Smooth muscle cell (in vitro differentiated cells): ENCODE measurements around the gene SLC27A3. TPM values are rescaled to one million over a fixed set of nuclear protein-coding genes. Genes with fewer than 3 reads are reported as not detected.

Source experiments
- DNase-seq: peaks from one replicate; lab custom pipeline; 2025; ENCODE audit not compliant: unreplicated experiment; lab: John Stamatoyannopoulos, UW
- H2AFZ ChIP-seq: fragments of 200-600 bp; sonication (generic); 2 replicates; pipeline ENCODE4 v1.6.0; 2016; ENCODE audit warnings: antibody characterized with exemption, low read depth, mild to moderate bottlenecking
- H3F3A ChIP-seq: fragments of 200-600 bp; sonication (generic); 2 replicates; pipeline ENCODE4 v1.6.0; 2017; ENCODE audit warnings: antibody characterized with exemption, low read depth
- H3K27ac ChIP-seq: fragments of 200-600 bp; sonication (generic); 2 replicates; pipeline ENCODE4 v1.5.1; 2016; ENCODE audit warnings: low read depth, mild to moderate bottlenecking
- H3K27me3 ChIP-seq: fragments of 200-600 bp; sonication (generic); 2 replicates; pipeline ENCODE4 v1.6.1; 2016; ENCODE audit warnings: low read depth, mild to moderate bottlenecking
- H3K36me3 ChIP-seq: fragments of 200-600 bp; sonication (generic); 2 replicates; pipeline ENCODE4 v1.5.1; 2016; ENCODE audit warnings: low read depth
- H3K4me1 ChIP-seq: fragments of 200-600 bp; sonication (generic); 2 replicates; pipeline ENCODE4 v1.5.1; 2016; ENCODE audit warnings: low read depth
- H3K4me2 ChIP-seq: fragments of 200-600 bp; sonication (generic); 2 replicates; pipeline ENCODE4 v1.6.0; 2016; ENCODE audit warnings: mild to moderate bottlenecking
- H3K4me3 ChIP-seq: fragments of 200-600 bp; sonication (generic); 2 replicates; pipeline ENCODE4 v1.5.1; 2016; ENCODE audit warnings: mild to moderate bottlenecking
- H3K79me2 ChIP-seq: fragments of 200-600 bp; sonication (generic); 2 replicates; pipeline ENCODE4 v1.6.0; 2016; ENCODE audit warnings: low read depth, mild to moderate bottlenecking
- H3K9ac ChIP-seq: fragments of 200-600 bp; sonication (generic); 2 replicates; pipeline ENCODE4 v1.6.0; 2016; ENCODE audit warnings: low read depth
- H3K9me3 ChIP-seq: fragments of 200-600 bp; sonication (generic); replicated peaks from 2 replicates; pipeline ENCODE4 v1.5.1; 2016; ENCODE audit warnings: low read depth
- H4K20me1 ChIP-seq: fragments of 200-600 bp; sonication (generic); 2 replicates; pipeline ENCODE4 v1.6.0; 2016; ENCODE audit warnings: low read depth
- CTCF ChIP-seq: fragments of 200-600 bp; sonication (generic); IDR thresholded peaks from 2 replicates; pipeline ENCODE4 v1.5.1; 2017; ENCODE audit warnings: borderline replicate concordance, mild to moderate bottlenecking, antibody characterized with exemption; ENCODE audit not compliant: insufficient read depth, poor library complexity, severe bottlenecking
- WGBS: methylation state at CpG from one replicate; pipeline ENCODE4 v1.1.7; 2016; ENCODE audit warnings: low lambda C conversion rate; 5-methylcytosine and 5-hydroxymethylcytosine counted together
- polyA plus RNA-seq: library from polyadenylated mRNA; unstranded; fragments of >200 nt; fragmentation: Nextera tagmentation; extraction: Ambion mirVana; gene quantifications from 2 replicates; pipeline ENCODE4 v1.2.1, GENCODE V29; 2016
- total RNA-seq: library from RNA; depleted of rRNA; stranded (reverse); fragments of >200 nt; gene quantifications from 2 replicates; pipeline ENCODE4 v1.2.3, GENCODE V29; 2014

Gene SLC27A3
- total and polyA plus RNA-seq, 2 experiments from 2014 or later, result 21.3 to 41.0 TPM

- Histone ChIP-seq H3K27ac (no peak overlapping the region), H3K4me2 (no peak overlapping the region), H3K9me3 (no peaks in the 10 kb centered on the region), H3K27me3 (no peaks in the 10 kb centered on the region), H3K79me2 (peaks cover 9% of the 10 kb centered on the region), H3K9ac (no peak overlapping the region), H3F3A (peaks cover 9% of the 10 kb centered on the region), H3K4me3 (no peak overlapping the region), H4K20me1 (no peaks in the 10 kb centered on the region), H3K36me3 (no peaks in the 10 kb centered on the region), H3K4me1 (peaks cover 23% of the 10 kb centered on the region), H2AFZ (no peak overlapping the region)
- no peak for DNase-seq
- TF ChIP-seq CTCF, result no peak
- 83% methylated on average over 8 of the region's 9 CpGs for WGBS
These were observed 18.2 kb downstream of the SLC27A3 start for GRCh38 chr1:153793261-153793972.

- Histone ChIP-seq H3K27ac (no peak overlapping the region), H3K79me2 (peaks cover 5% of the 10 kb centered on the region), H3K4me2 (no peak overlapping the region), H2AFZ (no peak overlapping the region), H3K4me3 (no peak overlapping the region), H3K9me3 (no peaks in the 10 kb centered on the region), H4K20me1 (no peaks in the 10 kb centered on the region), H3K9ac (no peak overlapping the region), H3F3A (peaks cover 9% of the 10 kb centered on the region), H3K27me3 (no peaks in the 10 kb centered on the region), H3K36me3 (no peaks in the 10 kb centered on the region), H3K4me1 (peaks cover 23% of the 10 kb centered on the region)
- no peak for TF ChIP-seq CTCF
- no peak for DNase-seq
- 93% methylated on average over 12 of the region's 12 CpGs for WGBS
These were observed 18.9 kb downstream of the SLC27A3 start for GRCh38 chr1:153793973-153794615.

- Histone ChIP-seq H3K4me1 (peaks cover 23% of the 10 kb centered on the region), H3K9me3 (no peaks in the 10 kb centered on the region), H3K79me2 (no peaks in the 10 kb centered on the region), H3K4me2 (no peak overlapping the region), H3K4me3 (no peak overlapping the region), H3F3A (peaks cover 9% of the 10 kb centered on the region), H2AFZ (no peak overlapping the region), H3K9ac (no peak overlapping the region), H3K36me3 (no peaks in the 10 kb centered on the region), H3K27ac (no peak overlapping the region), H4K20me1 (no peaks in the 10 kb centered on the region), H3K27me3 (no peaks in the 10 kb centered on the region)
- DNase-seq, result no peak
- no peak for TF ChIP-seq CTCF
- WGBS, result 92% methylated on average over 5 of the region's 14 CpGs
These were observed 19.6 kb downstream of the SLC27A3 start for GRCh38 chr1:153794624-153795329.
